ENCODE data around the gene SYAP1.
A peak's percentile ranks its signal among the peaks of the same experiment; 100 is the strongest.
"Not testable (repeated sequence)": the region's sequence is repeated elsewhere in the genome, so short reads cannot be mapped to it uniquely, and the experiment has no call there.

SYAP1 gene, protein sequence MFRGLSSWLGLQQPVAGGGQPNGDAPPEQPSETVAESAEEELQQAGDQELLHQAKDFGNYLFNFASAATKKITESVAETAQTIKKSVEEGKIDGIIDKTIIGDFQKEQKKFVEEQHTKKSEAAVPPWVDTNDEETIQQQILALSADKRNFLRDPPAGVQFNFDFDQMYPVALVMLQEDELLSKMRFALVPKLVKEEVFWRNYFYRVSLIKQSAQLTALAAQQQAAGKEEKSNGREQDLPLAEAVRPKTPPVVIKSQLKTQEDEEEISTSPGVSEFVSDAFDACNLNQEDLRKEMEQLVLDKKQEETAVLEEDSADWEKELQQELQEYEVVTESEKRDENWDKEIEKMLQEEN

DNA sequence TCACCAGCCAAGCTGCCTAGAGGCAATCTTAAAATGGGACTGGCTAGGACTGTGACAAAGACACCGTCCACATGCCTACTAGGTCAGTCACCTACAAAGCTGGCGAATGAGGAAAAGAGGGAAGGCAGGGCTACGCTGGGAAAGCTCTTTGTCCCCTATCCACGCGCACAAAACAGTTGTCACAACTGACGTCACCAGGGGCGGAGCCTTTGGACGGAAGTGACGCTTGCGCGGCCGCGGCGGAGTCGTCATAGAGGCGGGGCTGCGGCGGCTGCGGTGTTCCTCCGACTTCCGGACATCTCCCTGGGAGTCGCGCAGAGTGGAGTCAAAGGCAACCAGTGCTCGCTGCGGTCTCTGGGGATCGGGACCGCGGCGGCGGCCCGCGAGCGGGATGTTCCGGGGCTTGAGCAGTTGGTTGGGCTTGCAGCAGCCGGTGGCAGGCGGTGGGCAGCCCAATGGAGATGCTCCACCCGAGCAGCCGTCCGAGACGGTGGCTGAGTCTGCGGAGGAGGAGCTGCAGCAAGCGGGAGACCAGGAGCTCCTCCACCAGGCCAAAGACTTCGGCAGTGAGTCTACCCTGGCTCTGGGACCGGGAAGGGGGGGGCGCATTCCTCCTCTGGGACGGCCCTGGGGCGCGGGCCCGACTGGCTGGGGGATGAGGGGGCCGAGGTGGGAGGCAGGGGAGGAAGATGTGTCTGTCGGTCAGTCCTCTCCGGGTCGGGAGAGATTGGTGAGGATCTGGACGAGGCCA, at the start of gene SYAP1:
Gene SYAP1 (plus strand): TSS at position 279 of the 751 bp plus-strand sequence. CDS start 113 bp downstream, at position 392.
- peak; percentile 79 to 93 for DNase-seq (ENCODE audit: low read depth in 1 of 2, low spot score in 1 of 2)

DNA sequence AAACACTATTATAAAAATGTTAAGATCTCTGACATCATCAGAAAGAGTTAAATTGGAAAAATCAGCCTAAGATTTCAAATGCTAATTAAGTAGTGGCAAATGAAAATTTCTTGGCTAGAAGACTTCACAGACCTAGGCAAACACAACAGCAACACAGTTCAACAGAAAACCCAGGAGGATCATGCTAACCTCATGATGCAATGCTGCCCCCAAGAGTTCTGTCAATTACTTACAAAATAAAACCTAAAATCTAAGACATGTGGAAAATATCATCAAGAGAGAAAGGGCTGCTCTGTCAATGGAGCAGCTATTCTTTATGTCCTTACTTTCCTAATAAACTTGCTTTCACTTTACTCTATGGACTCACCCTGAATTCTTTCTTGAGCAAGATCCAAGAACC, 48.4 kb upstream of the SYAP1 start:
- no peak for DNase-seq (ENCODE audit: low read depth in 1 of 2, low spot score in 1 of 2)

DNA sequence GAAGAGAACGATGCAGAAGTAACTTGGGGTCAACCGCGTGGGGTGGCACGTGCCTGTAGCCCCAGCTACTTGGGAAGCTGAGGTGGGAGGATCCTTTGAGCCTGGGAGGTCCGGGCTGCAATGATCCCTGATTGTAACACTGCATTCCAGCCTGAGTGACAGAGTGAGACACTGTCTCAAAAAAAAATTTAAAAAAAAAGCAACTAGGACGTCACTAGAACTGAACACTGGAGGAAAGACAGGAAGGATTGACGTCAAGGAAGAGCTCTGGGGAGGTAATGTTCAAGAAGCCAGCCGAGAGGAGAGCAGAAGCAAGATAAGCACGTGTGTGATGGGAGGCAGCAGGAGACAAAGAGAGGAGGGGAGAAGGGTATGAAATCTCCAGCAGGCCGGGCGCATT, 40.7 kb upstream of the SYAP1 start:
- DNase-seq (ENCODE audit: low read depth in 1 of 2, low spot score in 1 of 2): no peak

DNA sequence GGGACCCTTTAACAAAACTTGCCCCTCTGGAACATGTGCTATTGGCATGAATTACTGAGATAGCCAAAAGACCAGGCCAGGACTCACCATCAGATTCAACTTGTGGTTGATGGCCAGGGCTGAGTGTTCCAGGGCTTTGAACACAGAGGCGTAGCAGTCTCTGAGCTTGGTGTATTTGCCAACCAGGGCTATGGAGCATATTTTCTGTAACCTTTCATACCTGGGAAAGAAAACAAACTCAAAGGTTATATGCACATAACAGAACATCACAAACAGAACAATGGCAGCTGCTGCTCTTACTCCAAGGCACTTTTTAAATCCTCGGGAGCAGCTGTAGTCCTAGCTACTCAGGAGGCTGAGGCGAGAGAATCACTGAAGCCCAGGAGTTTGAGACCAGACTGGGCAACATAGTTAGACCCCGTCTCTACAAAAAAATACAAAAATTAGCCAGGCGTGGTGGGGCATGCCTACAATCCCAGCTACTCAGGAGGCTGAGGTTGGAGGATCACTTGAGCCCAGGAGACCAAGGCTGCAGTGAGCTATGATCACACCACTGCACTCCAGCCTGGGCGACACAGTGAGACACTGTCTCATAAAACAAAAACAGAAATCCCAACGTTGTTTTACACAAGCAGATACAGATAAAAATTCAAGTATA, 36.3 kb upstream of the SYAP1 start:
- no peak for DNase-seq (ENCODE audit: low read depth in 1 of 2, low spot score in 1 of 2)

DNA sequence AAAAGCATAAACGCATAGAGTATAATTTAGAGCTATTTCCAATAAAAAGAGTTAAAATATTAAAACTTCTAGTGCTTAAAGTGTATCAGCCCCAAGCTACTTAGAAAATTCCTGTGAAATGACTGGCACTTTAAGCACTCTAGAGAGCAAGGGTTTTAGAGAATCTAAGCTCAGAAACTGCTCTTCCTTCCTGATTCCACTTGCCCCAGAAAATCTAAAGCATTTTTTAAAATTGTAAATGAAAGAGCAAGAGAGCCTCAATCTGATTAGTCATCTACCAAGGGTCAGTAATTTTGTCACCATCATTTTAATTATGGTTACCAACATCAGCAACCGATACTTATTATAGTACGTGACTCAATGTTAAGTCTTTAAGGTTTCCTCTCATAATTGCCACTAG, 31.9 kb upstream of the SYAP1 start:
- no peak for DNase-seq (ENCODE audit: low read depth in 1 of 2, low spot score in 1 of 2)

DNA sequence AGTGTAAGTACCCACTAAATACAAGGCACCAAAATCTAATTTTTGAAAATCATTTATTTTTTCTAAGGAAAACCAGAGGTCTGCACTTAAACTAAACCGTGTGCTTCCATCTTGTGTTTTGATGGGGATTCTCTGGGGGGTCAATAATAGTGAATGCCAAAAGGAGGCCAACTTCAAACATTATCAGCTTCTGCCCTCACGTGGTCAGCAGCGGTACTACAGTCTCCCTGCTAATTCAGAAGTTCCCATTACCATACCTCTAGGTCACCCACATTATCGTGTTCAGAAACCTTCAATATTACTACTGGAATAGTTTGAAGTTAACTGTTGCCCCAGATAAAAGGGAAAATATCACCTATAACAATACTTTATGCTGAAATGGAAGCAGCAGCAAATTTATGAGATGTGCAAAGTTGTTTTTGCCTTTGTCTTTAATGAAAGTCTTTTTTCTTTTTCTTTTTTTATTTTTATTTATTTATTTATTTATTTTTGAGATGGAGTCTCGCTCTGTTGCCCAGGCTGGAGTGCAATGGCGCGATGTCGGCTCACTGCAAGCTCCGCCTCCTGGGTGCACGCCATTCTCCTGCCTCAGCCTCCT, 24.2 kb upstream of the SYAP1 start:
- peak; percentile 20 to 38 for DNase-seq (ENCODE audit: low read depth in 1 of 2, low spot score in 1 of 2)

DNA sequence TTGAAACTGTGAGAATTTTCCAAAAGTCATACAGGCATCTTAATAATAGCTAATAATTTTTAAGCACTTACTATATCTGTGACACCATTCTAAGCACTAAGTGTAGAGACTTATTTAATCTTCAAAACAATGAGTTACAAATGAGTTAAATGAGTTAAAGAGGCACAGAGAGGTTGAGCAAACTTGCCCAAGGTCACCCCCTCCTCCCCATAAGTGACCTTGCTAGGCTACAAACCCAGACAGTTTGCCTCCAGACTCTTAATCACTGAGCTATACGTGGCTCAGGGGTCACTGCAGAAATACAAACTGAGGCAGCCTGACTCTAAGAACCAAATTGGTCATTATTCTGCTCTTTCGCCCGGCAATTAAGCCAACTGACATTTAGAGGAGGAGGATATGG, 22.5 kb upstream of the SYAP1 start:
- no peak for DNase-seq (ENCODE audit: low read depth in 1 of 2, low spot score in 1 of 2)

DNA sequence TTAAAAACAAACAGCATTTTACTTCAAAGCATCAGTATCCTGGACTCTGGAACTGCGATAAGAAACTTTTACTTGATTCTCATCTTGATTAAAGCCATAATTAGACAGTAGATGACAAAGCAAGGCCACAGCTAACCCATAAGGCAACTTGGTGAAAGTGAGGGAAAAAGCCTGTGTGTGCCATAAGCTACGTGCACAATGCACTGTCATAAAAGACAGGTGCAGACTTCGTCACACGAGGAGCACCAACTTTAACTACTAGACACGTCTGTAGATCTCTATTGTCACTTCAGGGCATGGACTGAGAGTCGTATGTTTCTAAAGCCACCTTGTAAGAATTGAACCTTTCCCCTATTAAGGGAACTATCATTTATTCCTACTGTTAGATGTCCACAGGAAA, 20.0 kb upstream of the SYAP1 start:
- no peak for DNase-seq (ENCODE audit: low read depth in 1 of 2, low spot score in 1 of 2)

DNA sequence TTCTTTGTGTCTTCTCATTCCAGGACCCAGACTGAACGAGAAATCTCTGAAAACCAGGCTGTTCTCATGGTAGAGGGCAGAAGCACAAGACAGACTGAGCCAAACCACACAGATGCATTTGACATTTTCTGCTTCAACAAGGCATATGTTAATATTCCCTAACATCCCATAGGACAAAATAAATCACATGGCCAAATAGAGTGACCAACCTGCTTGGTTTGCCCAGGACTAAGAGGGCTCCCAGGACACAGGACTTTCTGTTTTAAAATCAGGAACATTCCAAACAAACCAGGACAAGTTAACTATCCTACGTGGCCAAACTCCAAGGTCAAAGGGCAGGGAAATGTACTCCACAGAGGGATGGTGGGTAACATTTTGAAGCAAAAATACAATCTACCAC, 18.7 kb upstream of the SYAP1 start:
- DNase-seq (ENCODE audit: low read depth in 1 of 2, low spot score in 1 of 2): no peak

DNA sequence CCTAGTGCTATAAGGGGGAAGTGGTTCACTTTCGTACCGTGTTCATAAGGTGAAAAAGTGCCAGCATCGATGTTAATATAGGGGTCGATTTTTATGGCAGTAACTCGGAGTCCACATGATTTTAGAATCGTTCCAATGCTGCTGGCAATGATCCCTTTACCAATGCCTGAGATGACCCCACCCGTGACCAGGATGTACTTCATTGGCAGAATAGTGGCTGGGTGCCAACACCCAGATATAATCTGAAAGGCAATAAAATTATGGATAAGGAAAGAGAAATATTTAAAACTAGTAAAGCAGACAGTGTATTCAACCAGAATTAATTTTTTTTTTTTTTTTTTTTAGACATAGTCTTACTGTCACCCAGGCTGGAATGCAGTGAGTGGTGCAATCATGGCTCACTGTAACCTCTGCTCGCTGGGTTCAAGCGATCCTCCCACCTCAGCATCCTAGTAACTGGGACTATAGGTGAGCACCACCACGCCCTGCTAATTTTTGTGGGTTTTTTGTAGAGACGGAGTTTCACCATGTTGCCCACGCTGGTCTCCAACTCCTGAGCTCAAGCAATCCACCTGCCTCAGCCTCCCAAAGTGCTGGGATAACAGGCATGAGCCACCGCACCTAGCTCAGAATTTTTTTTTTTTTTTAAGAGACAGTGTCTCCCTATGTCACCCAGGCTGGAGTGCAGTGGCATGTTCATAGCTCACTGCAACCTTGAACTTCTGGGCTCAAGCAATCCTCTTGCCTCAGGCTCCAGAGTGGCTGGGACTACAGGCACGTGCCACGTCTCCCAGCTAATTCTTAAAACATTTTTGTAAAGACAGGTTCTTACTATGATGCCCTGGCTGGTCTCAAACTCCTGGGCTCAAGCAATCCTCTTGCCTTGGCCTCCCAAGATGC, 16.5 kb upstream of the SYAP1 start:
- no peak for DNase-seq (ENCODE audit: low read depth in 1 of 2, low spot score in 1 of 2)

DNA sequence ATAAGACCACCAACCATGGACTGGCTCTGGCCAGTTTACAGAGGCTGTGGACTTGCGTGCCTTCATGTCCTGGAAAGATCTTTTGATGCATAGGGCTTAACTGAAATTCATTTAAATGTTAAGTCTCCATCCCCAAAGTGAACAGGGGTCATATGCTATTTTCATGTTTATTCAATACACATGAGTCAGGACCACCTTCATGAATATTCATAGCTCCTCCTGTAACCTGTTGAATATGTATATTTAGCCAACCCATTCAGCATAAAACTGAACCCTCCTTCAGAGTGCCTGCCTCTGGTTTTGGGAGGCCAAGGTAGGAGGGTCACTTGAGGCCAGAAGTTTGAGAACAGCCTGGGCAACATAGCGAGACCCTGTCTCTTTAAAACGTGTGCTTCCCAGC, 14.0 kb upstream of the SYAP1 start:
- no peak for DNase-seq (ENCODE audit: low read depth in 1 of 2, low spot score in 1 of 2)

DNA sequence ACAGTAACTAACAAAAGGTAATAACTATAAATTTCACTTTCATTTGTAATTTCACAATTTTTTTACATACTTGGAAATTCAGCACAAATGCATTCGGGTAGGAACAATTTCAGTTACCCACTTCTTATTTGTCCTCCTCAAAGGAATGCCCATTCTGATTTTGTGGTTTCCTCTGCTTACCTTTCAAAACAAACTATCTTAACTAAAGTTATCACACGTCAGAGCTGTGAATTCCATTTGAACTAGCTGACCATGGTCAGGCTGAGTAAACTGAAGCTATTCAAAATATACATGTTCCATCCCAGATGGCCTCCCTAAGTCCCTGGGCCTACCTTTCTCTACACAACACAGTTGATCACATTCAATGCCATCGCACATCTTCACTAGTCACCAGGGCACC, 11.4 kb upstream of the SYAP1 start:
- DNase-seq (ENCODE audit: low read depth in 1 of 2, low spot score in 1 of 2): no peak

DNA sequence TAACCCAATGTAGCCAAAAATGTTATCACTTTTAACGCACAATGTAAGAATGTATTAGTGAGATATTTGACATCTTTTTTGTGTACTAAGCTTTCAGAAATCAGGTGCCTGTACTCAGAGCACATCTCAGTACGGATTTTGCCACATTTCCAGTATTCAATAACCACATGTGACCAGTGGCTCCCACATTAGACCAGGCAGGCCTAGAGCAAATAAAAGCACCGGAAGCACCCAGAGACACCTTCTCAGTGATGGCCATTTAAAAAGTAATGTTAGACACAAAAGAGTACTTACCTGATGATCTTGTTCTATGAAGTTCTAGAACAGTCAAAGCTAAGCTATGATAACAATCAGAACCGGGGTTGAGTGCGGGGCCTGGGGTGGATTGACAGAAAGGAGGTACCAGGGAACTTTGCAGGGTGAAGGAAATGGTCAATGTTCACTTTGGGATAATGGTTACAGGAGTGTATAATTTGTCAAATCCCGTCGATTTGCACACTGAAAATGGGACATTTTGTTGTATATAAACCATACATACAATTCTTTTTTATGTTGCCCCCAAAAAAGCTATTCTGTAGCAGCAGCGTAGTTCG, 8.1 kb upstream of the SYAP1 start:
- DNase-seq (ENCODE audit: low read depth in 1 of 2, low spot score in 1 of 2): no peak

DNA sequence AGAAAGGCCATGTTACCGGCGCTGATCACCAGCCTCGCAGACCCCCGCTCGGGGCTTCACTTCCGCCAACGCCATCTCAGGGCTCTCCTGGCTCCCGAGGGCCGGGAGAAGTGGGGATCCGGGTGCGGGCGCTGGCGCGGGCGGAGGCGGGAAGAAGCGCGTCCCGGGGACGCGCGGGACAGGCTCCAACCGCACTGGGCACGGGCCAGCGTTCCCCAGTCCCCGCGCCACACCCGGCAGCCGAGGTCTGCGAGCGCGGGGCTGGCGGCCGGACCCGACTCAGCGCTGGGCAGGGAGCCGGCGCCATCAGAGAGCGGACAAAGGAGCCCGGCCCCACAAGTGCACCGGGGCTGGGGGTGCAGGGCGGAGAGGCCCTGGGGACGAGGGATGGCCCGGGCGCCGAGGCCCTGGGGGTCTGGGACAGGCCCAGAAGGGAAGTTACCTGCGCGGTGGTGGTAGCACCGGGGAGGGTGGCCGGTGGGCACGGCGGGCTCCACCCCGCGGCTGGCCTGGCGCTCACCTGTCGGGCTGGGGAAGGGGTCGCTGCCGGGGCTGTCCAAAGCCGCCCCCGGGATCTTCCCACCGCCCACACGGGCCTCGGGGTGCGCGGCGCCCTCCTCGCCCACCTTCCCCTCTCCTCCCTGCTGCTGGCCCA, 7.4 kb upstream of the SYAP1 start:
- no peak for DNase-seq (ENCODE audit: low read depth in 1 of 2, low spot score in 1 of 2)

DNA sequence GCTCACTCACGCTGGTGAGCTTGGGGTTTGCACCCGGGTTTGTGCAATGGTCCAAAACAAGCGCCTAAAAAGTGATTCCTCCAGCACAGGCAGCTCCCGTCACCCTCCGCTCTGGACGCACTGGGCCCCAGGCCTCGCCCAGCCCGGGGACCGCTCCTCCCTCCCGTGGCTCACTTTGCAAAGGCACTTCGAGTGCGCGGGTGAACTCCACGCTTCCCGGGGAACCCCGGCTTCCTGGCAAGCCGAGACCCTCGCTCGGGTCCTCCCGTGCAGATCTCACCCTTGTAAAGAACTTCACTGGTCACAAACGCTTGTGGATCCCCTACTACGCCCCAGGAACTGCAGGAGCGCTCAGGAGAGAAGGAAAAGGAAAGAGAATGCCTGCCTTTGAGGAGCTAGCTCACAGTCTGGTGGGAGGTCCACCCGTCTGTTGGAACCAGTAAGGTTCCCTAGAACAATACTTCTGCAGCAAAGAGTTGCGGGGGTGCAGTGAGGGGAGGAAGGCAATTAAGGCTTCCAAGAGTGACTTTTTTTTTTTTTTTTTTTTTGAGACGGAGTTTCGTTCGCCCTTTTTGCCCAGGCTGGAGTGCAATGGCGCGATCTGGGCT, 6.8 kb upstream of the SYAP1 start, which contains the start of gene CTPS2:
Gene CTPS2 (minus strand): TSS at position 122 of the 608 bp plus-strand sequence. CDS start 9,767 bp downstream, outside the sequence.
- peak; percentile 6 to 8 for DNase-seq (ENCODE audit: low read depth in 1 of 2, low spot score in 1 of 2)

DNA sequence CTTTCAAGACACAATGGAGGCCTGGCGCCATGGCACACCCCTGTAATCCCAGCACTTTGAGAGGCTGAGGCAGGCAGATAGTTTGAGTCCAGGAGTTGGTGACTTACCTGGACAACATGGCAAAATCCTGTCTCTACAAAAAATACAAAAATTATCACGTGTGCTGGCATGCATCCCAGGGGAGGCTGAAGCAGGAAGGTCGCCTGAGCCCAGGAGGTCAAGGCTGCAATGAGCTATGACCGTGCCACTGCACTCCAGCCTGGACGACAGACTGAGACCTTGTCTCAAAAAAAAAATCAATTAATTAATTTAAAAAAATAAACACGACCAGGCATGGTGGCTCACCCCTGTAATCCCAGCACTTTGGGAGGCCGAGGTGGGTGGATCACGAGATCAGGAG, 4.9 kb upstream of the SYAP1 start:
- no peak for DNase-seq (ENCODE audit: low read depth in 1 of 2, low spot score in 1 of 2)

DNA sequence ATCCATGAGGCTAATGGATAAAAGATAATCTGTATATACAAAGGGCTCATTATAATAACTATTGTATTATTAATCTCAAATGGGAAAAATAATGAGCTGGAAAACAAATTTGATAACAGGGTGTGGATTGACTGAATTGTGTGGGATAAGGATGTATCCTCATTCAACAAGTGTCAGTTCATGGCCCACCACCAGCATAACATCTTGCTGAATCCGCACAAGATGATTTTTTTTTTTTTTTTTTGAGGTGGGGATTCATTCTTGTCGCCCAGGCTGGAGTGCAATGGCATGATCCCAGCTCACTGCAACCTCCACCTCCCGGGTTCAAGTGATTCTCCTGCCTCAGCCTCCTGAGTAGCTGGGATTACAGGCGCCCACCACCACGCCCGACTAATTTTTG, 3.8 kb upstream of the SYAP1 start:
- not testable (repeated sequence) for DNase-seq (ENCODE audit: low read depth in 1 of 2, low spot score in 1 of 2)

DNA sequence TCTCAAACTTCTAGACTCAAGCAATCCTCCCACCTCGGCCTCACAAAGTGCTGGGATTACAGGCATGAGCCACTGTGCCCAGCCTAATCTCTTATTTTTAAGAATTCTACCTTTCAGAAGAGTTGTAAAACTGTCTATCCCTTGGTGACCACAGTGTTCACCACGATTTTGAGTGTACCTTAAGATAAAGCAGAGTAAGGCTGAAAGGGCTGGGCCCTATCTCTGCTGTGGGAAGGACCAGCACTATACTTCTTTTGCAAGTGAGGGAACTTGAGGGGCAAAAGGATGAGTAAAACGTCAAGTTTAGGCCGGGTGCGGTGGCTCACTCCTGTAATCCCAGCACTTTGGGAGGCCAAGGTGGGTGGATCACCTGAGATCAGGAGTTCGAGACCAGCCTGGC, 3.0 kb upstream of the SYAP1 start:
- not testable (repeated sequence) for DNase-seq (ENCODE audit: low read depth in 1 of 2, low spot score in 1 of 2)

DNA sequence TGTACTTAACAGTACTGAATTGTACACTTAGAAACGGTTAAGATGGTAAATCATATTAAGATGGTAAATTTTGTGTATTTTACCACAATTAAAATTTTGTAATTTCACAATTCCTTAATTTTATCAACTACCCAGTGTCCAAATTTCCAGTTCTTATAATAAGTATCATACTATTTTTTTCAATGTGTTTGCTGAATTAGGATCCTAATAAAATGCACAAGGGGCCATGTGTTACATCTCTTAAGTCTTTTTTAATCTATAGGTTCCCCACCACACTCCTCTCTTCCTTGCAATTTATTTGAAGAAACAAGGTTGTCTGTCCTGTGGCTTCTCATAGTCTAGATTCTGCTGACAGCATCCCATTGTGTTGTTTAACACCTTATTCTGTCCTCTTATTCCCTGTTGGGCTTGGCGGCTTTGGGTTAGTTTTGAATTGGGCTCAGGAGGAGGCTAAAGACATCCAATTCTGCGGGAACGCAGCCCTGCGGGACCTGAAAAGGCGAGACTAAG, 533 bp upstream of the SYAP1 start:
- no peak for DNase-seq (ENCODE audit: low read depth in 1 of 2, low spot score in 1 of 2)
